ENCODE data around the gene WTIP. TPM values are rescaled to one million over a fixed set of nuclear protein-coding genes. Genes with fewer than 3 reads are reported as not detected.

Gene WTIP
- total RNA-seq: 13.2 and 65.0 TPM in 2 replicates

DNA sequence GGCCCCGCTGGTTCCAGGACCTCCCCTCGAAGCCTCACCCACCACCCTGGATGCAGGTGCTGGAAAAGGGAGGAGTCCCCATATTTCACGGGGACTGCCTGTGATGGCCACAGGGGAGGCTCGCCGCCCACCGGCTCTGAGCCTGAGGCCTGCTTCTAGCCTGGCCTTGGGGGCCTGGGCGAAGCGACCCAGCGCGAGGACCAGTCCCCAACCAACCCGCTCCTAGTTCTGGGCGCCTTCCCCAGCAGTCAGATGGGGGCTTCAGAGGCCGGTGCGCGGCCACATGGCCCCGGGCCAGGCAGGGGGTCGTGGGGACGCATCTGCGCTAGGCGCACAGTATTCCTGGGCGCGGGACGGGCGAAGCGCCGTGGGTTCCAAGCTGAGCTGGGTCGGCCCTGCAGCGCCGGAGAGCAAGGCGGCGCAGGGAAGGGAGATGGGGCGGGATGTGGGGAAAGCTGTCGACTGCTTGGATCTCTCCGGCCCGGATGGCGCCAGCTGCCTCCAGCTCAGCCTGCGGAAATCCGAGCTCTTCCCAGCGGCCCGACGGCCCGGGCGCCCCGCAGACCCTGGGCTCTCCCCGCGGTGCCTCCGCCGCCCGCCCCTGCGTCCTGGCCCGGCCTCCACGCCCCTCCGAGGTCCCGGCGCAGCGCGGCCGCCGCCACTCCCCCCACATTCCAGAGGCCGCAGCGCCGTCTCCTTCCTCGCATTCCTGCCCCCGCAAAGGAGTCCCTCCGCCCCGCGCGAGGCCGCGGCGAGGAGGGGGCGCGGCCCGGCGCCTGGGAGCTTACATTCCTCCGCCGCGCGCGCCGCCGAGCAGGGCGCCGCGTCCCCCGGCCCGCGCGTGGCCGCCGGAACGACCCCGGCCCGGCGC, at the start of gene WTIP:
Gene WTIP (plus strand): TSS at position 788 of the 871 bp plus-strand sequence. CDS start 217 bp downstream, outside the sequence.

Other genes with a start within 250 kb of the WTIP start
- 8.7 and 10.1 TPM in 2 replicates for gene GARRE1, start 227.2 kb upstream of the WTIP start, total RNA-seq
- 244 and 253 TPM in 2 replicates for gene GPI, start 116.6 kb upstream of the WTIP start, total RNA-seq
- gene PDCD2L, start 77.4 kb upstream of the WTIP start, total RNA-seq: 9.8 and 12.7 TPM in 2 replicates
- gene UBA2, start 53.4 kb upstream of the WTIP start, total RNA-seq: 126 and 154 TPM in 2 replicates
- gene SCGB2B2, start 195.4 kb downstream of the WTIP start, total RNA-seq: 0.17 and 0.29 TPM in 2 replicates
- 14.1 and 22.1 TPM in 2 replicates for gene ZNF302, start 195.9 kb downstream of the WTIP start, total RNA-seq